Measurements from ENCODE around the gene ELFN1.

Gene ELFN1

DNA sequence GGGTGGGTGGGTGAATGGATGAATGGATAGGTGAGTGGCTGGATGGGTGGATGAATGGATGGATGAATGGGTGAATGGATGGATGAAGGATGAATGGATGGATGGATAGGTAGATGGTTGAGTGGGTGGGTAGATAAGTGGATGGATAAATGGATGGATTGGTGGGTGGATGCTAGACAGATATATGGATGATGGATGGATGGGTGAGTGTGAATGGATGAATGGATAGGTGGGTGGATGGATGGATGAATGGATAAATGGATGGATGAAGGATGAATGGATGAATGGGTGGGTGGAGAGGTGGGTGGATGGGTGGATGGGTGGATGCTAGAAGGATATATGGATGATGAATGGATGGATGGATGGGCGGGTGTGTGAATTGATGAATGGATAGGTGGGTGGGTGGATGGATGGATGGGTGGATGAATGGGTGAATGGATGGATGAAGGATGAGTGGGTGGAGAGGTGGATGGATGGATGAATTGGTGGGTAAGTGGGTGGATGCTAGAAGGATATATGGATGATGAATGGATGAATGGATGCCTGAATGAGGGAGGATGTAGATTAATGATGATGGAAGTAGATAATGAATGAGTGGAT is 20.4 kb downstream of the ELFN1 start:
- no peak for DNase-seq (ENCODE audit: extremely low read depth, low read depth)
- no peak for TF ChIP-seq CTCF (IDR thresholded peaks at IDR 0.05; ENCODE audit: low read depth, low read length)

GRCh38 chr7:1691096-1691495 is 21.0 kb downstream of the ELFN1 start:
- TF ChIP-seq CTCF (IDR thresholded peaks at IDR 0.05; ENCODE audit: low read depth, low read length), result no peak
- DNase-seq (ENCODE audit: extremely low read depth, low read depth), result no peak

- DNase-seq (ENCODE audit: extremely low read depth, low read depth), result no peak
- TF ChIP-seq CTCF (IDR thresholded peaks at IDR 0.05; ENCODE audit: low read depth, low read length), result no peak
These were observed 21.8 kb downstream of the ELFN1 start for GRCh38 chr7:1691601-1692514.

GRCh38 chr7:1692515-1693418 is 22.7 kb downstream of the ELFN1 start:
- no peak for TF ChIP-seq CTCF (IDR thresholded peaks at IDR 0.05; ENCODE audit: low read depth, low read length)
- no peak for DNase-seq (ENCODE audit: extremely low read depth, low read depth)

DNA sequence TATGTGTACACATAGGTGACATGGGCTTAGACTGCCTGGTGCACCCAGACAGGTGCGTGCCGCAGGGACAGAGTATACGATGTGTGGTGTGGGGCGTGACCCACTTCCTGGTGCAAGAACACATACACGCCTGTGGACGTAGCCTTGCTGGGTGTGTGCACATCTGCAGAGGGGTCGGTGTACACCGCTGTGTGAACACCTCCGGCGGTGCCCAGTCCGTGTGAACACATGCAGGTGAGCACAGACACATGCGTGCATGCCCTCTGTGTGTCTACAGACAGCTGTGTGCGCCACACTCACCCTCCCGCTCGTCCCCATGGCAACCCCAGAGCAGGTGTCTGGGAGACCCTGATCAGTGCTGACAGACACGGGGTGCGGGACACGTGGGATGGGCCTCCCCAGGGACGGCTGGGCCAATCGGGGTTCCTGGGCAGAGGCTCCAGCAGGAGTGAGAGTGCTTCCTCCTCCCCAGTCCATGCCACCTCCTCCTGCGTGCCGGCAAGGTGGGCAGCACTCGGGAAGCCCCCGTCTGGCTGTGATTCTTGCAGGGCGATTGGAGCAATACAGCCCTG is 23.4 kb downstream of the ELFN1 start:
- no peak for DNase-seq (ENCODE audit: extremely low read depth, low read depth)
- no peak for TF ChIP-seq CTCF (IDR thresholded peaks at IDR 0.05; ENCODE audit: low read depth, low read length)

DNA sequence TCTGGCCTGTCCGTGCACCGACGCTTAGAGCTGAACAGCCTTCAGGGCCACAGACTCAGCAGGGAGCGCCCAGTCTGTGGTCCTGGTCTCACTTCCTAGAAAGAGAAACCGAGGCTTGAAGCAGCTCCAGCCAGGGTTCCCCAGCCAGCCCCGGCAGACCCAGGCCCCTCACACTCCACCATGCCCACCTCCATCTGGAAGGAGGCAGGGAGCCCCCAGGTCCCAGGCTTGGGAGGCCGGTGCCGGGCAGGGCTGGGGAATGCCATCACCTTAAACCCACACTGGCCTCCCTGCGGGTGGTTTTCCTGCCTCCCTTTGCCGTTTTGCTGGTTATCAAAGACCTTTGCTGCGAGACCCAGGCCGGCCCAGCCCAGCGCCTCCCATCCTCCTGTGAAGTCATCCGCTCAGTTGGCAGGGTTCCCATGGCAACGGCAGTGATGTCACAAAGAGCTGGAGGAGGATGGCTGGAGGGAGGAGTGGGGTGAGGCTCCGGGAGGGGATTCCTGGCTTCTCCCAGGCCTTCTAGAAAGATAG is 24.0 kb downstream of the ELFN1 start:
- TF ChIP-seq CTCF (IDR thresholded peaks at IDR 0.05; ENCODE audit: low read depth, low read length), result no peak
- no peak for DNase-seq (ENCODE audit: extremely low read depth, low read depth)

Measured in AG09319 (cell line).